ENCODE results near the gene TRIM47.
"Not testable (repeated sequence)": the region's sequence is repeated elsewhere in the genome, so short reads cannot be mapped to it uniquely, and the experiment has no call there.

Gene TRIM47

GRCh38 chr17:75891022-75891604 lies 12.7 kb upstream of the TRIM47 start:
- DNase-seq, result no peak

DNA sequence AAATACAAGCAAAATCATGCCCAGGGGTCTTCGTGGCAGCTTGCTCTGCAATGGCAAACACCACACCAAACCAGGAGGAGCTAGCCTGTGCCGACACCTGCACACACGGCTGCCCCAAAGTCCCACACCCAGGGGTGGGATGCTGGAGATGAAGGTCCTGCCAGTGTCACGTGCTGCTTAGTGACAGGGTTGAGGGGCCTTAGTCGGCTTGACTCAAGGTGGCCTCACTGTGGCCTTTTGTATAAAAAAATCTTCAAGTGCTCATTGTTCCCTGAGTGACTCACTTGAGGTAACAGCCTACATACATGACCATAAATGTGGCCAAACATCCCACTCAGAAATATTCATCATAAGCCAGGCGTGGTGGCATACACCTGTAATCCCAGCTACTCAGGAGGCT lies 11.1 kb upstream of the TRIM47 start:
- no peak for DNase-seq

- no peak for DNase-seq
Measured at GRCh38 chr17:75888484-75888883, 10.1 kb upstream of the TRIM47 start.

DNA sequence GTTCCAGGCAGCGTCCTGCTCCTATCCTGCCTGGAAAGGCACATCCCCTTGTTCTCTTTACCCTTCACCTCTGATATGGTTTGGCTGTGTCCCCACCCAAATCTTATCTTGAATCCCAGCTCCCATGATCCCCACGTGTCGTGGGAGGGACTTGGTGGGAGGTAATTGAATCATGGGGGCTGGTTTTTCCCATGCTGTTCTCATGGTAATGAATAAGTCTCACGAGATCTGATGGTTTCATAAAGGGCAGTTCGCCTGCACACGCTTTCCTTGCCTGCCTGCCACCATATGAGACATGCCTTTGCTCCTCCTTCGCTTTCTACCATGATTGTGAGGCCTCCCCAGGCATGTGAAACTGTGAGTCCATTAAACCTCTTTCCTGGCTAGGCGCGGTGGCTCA lies 7.5 kb upstream of the TRIM47 start:
- DNase-seq, result not testable (repeated sequence)

DNA sequence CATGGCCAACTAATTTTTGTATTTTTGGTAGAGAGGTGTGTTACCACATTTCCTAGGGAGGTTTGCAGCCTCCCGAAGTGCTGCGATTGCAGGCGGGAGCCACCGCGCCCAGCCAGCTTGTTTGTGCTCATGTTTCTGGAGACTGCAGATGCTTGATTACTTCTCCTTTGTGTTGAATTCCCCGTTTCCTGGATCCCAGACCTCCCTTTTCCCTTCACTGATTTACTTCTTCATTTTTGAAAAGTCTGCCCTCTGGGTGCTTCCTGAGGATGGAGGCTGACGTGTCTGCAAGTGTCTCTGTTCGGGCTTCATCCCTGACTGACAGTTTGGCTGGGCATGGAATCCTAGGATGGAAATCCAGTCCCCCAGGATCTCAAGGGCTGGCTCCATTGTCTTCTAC lies 7.0 kb upstream of the TRIM47 start:
- no peak for DNase-seq

GRCh38 chr17:75881678-75882454 lies 3.5 kb upstream of the TRIM47 start:
- DNase-seq, result peak in 1 of 2 donors; percentile 25

- DNase-seq, result no peak
Measured at GRCh38 chr17:75880266-75880665, 1.9 kb upstream of the TRIM47 start.

- DNase-seq, result peak; percentile 77 to 78
Measured at GRCh38 chr17:75877752-75878173, 618 bp downstream of the TRIM47 start.

DNA sequence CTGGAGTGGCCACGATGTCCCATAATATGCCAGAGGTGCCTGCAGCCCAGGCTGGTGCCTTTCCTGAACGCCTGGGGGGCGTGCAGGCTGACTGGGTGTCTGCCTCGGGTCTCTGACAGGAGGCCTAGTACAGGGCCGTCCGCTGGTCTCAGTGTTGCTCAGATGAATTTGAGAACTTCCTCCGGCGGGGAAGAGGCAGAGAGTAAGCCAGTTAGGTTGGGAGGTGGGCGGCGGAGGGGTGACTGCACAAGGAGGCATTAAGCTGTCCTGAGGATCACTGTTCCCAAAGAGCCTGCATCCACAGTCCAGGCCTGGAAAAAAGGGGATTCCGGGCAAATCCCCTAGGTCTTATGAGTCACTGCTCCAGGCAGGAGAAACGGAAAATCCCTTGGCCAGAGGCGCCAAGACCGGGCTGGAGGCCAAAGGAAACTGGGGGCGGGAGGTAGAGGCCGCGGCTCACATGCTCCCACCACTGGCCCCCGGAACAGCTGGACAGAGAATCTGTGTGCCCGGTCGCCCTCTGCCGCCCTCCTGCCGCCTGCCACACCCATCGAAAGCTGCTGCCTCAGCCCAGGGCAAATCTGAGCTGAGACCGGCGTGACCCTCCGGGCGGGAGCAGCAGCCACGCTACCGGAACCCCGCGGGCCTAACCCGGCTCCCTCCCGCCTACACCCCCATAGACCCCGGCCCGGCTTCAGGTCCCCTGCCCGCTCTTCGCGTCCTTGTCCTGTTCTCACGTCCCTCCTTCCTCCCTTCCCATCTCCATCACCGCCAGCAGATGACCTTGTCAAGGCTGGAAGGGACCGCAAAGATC lies 1.2 kb downstream of the TRIM47 start:
- DNase-seq, result no peak

DNA sequence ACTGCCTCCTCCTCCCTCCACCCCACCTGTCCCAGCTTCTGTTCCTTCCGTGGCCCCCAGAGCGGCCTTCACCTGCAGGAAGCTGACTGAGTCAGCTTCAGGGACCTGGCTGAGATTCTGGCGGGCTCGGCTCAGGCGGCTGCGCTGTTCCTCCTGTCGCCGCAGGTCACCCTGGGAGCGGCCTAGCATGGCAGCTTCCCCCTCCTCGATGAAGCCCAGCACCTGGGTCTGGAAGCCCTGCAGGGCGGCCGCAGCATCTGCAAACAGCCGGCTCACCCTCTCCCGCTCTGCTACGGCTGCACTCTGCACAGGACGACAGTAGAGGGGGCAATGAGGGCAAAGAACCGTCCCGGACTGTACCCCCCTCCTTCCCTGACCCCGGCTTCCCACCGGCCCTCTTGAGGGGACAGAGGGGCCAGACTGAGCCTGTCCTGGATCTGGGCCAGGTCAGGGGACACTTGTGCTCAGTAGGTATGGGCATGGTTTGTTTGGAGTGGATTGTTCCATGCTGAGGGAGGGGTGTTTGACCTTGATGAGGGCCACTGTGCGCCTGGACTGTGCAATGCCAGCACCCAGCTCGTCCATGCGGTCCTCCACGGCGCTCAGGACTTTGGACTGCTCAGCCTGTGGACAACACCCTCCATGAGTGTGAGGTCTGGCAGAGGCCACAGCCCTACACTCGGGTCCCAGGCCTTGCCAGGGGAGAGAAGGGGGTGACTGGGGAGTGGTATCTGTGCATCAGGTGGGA lies 2.0 kb downstream of the TRIM47 start:
- peak; percentile 73 to 77 for DNase-seq

DNA sequence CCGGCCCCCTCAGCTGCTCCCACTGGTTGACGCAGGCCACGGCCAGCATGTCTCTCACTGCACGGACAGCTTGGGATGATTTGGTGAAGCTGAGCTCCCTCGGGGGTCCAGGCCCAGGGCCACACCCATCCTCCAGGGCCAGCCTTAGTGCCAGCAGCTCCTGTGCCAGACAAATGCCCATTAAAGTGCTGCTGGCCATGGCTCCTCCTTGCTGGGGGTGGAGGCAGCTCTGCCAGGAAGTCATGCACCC lies 2.5 kb downstream of the TRIM47 start:
- no peak for DNase-seq

DNA sequence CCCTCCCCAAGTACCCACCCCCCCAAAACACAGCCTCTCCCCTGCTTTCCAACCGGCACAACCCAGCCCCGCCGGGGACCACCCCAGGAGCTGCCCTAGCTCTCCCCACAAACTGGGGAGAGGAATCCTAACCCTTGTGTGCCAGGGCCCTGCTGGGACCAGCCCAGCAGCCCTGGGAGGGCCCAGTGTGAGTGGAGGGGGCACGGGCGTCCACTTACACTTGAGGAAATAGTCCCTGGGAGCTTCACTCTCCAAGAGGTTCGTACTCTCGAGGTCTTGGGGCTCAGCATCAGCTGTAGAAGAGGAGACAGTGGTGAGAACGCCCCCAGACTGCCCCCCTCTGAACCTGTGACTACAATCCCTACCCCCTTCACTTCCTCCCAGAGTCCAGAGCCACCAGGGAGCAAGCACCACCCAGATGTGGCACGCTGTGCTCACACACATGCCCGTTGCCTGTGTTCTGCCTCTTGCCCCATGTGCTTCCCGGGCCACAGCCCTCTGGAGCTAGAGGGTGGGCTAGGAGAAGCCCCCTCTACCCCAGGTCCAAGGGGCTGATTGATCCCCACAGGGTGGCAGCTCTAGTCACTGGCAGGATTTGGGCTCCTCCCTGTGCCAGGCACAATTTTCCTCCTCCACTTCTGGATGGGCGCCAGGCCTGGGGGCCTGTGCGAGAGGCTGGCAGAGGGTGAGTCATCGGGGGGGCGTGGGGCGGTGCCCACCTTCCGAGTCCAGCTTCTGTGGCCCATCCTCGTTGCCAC lies 3.0 kb downstream of the TRIM47 start:
- no peak for DNase-seq

GRCh38 chr17:75874323-75875181 lies 3.8 kb downstream of the TRIM47 start:
- no peak for DNase-seq

DNA sequence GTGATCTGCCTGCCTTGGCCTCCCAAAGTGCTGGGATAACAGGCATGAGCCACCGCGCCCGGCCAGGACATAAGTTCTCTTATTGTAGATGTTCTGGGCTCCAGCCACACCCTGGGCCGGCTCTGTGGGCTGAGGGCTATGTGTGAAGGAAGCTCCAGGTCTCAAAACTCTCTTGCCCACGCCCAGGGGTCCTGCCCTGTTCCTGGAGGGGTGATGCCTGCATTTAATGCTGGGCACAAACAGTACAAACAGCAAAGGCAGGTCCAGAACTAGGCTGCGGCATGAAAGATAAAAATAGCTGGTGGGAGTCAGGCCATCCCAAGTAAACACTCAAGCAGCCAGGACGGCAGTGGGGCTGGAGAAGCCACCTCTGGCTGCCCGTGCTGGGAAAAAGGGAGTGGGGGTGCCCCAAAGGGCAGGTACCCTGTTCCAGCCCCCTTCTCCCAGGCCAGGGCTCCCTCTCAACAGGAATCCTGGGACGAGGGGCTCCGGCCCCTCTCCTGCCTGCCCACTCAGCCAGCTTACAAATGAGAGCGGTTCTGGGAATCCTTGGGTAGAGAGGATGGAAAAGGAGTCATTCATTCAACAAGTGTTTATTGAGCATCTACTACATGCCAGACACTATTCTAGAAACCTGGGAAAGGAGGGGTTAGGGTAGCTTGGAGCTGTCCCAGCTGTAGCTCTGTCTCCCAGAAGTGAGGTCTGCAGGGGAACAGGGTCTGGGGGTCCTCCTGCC lies 4.6 kb downstream of the TRIM47 start:
- DNase-seq, result no peak

DNA sequence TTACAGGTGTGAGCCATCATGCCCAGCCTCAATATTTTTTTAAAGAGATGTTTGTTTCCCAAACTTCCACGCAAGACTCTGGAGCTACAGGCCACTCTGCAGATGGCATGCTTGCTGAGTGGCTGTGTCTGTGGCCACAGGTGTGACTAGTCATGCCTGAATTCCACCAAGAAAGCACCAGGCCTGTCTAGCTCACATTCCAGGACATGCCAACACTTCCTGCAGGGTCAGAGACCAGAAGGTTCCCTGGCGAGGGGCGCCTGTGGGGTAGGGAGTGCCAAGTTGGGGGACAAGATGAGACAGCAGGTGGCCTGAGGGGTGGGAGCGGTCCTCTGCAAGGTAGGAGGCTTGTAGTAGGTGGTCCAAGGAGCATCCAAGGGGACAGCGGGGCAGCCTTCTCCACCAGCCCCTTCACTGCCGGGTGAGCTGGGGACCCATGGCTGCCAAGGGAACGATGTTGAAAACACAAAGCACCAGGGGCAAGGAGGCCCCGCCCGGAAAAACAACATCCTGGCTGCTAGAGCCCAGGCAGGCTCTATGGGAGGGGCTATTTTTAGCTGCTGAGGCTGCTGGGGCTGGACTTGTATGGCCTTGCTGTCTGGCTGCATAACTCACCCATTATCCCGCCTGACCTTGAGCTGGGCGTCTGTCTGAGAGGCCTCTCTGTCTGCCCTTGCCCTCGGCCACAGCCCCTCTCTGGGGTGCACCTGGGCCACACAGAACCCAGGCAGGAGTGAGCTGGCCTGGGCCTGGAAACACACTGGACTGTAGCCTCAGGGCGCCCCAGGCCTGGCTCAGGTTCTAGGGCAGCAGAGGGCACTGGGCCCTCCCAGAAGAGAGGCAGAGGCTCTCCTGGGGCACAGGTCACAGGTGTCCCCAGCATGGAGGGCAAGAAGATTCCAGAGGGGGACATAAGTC lies 5.7 kb downstream of the TRIM47 start:
- DNase-seq, result peak; percentile 72 to 80

DNA sequence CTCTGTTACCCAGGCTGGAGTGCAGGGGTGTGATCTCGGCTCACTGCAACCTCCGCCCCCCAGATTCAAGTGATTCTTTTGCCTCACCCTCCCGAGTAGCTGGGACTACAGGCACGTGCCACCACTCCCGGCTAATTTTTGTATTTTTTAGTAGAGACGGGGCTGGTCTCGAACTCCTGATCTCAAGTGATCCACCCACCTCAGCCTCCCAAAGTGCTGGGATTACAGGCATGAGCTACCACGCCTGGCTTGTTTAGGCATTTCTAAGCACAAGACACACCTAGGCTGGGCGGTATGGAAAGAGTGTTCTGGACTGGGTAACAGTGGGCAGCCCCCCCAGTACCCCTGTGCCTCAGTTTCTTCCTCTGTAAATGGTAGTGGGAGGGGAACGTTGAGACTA lies 8.2 kb downstream of the TRIM47 start:
- DNase-seq, result not testable (repeated sequence)

- DNase-seq, result no peak
Measured at GRCh38 chr17:75869282-75870141, 8.9 kb downstream of the TRIM47 start.

GRCh38 chr17:75868730-75869281 lies 9.6 kb downstream of the TRIM47 start:
- not testable (repeated sequence) for DNase-seq
